ENCODE measurements around the gene NENF. TPM values are rescaled to one million over a fixed set of nuclear protein-coding genes. Genes with fewer than 3 reads are reported as not detected.
"Not testable (repeated sequence)": the region's sequence is repeated elsewhere in the genome, so short reads cannot be mapped to it uniquely, and the experiment has no call there.

NENF gene
- total RNA-seq, 1 donor = 38.0 TPM

DNA sequence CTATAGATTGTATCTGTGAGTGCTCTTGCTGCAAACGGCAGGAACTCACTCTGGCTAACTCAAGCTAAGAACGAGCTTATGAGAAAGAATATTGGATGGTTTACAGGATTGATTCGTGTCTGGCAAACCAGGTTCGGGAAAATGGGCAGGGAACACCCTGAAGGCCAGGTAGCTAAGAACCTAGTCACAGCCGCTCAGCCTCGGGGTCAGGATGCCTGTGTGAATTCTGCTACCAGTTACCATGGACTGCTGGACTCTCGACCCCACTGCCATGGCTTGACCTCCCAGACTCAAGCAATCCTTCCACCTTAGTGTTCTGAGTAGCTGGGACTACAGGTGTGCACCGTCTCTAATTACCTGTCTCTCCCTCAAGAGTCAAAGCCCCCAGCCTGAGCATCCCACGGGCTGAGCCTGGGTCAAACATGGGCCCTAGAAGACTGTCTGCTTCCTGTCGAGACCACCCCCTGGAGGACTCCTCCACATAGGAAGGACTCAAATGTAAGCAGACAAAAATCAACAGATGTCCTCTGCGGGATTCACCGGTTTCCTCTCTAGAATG is 45.8 kb downstream of the NENF start:
- no peak for DNase-seq (ENCODE audit: low read depth in 2 of 3, low spot score in 2 of 3)

GRCh38 chr1:212479188-212479587 is 46.5 kb downstream of the NENF start:
- no peak for DNase-seq (ENCODE audit: low read depth in 2 of 3, low spot score in 2 of 3)

DNA sequence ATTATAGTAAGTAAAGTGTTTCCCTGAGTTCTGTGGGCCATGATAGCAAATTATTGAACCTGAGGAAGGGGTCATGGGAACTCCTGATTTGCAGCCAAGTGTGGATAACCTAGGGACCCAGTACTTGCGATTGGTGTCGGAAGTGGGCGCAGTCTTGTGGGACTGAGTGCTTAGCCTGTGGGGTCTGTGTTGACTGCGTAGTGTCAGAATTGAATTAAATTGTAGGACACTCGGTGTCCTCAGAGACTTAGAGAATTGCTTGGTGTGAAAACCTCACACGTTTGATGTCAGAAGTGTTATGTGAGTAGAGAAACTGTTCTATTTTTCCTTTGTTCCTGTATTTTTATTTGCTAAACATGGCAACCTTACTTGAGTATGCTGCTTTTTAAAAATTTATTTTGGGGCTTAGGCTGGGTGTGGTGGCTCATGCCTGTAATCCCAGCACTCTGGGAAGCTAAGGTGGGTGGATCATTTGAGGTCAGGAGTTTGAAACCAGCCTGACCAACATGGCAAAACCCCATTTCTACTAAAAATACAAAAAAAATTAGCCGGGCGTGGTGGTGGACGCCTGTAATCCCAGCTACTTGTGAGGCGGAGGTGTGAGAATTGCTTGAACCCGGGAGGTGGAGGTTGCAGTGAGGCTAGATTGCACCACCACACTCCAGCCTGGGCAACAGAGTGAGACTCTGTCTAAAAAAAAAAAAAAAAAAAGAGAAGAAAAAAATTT is 48.2 kb downstream of the NENF start:
- DNase-seq (ENCODE audit: low read depth in 2 of 3, low spot score in 2 of 3) = not testable (repeated sequence)

GRCh38 chr1:212481438-212481767 is 48.7 kb downstream of the NENF start:
- no peak for DNase-seq (ENCODE audit: low read depth in 2 of 3, low spot score in 2 of 3)

GRCh38 chr1:212482006-212482636 is 49.4 kb downstream of the NENF start:
- DNase-seq (ENCODE audit: low read depth in 2 of 3, low spot score in 2 of 3) = no peak

- DNase-seq (ENCODE audit: low read depth in 2 of 3, low spot score in 2 of 3) = no peak
These were observed 50.1 kb downstream of the NENF start for GRCh38 chr1:212482637-212483441.

DNA sequence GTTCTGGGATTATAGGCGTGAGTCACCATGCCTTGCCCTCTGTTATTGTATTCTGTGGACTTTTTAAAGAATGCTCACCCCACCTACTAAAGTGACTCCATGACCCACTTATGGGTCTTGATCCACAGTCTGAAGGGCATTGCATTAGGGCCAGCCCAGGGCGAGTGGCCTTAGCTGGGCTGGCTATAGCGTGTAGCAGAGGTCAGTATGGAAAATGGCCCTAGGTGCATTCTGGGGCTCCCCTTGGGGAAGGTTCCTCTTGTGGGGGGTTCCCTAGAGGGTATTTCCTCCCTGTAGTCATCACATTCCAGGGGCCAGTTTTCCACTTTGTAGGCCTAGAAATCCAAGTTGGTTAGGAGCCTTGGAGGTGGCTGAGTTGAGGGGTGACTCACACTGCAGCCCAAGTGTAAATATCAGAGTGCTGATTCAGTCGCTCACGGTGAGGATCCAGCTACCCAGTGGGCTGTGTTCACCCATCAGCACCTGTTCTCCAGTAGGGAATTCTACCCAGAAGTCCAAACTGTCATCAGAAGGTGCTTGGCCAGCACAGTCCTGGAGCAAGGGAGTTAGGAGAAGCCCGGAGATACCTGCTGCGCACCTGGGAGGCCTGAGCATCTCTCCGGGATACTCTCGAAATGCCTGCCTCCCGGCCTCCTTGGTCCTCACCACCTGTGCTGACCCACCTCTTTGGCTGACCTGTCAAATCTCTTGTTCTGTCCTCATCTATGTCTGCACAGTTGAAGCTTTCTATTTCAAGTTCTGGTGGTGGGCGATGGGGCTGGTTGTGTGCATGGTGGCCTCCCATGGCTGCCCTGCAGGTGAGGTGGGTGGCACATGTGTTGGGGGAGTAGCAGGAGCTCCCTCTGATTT is 52.2 kb downstream of the NENF start:
- no peak for DNase-seq (ENCODE audit: low read depth in 2 of 3, low spot score in 2 of 3)

GRCh38 chr1:212485571-212485912 is 52.8 kb downstream of the NENF start:
- DNase-seq (ENCODE audit: low read depth in 2 of 3, low spot score in 2 of 3) = no peak

DNA sequence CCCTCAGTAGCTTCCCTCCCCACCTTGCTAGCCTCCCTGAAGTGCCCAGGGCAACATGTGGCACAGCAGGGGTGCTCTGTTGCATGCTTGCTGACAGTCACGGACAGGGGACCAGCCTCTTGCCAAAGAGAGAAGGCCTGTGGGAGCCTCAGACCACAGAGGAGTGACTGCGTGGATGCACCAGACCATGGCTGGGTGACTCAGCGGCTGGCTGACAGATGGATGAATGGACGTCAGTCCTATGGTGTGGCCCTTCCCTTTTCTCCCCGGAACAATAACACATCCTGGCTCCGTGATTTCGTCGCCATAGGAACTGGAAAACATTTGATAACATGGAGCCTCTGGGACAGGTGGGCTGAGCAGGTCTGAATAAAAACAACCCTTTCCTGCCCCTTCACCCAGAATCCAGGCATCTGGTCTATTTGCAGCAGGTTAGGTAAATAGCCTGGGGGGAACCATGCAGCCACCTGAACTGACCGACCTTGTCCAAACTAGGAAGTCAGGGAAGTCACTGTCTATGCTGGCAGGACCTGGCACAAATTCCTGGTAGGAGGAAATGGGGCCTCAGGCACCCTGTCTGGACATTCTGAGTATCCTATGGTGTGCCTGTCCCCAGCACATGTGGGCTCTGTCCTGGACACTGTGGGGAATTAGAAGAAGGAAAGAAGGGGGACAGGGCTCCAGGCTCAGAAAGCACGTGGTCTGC is 53.3 kb downstream of the NENF start:
- peak in 2 of 3 donors; percentile 60 to 76 for DNase-seq (ENCODE audit: low read depth in 2 of 3, low spot score in 2 of 3)

DNA sequence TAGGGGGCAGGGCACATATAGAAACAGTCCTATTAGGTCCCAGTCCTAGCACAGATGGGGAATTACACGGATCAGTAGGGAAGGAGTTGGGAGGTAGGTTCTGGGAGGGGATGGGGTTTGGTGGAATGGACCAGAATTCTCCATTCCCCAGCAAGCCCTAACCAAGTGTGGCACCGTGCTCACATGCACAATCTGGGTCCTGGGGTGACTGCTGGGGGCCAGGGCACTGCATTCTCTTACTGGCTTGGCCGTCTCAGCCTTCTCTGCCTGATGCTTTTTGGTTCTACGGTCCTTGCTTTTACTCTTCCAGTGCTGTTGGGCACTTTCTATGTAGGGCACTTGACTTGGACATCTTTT is 53.9 kb downstream of the NENF start:
- DNase-seq (ENCODE audit: low read depth in 2 of 3, low spot score in 2 of 3) = no peak

DNA sequence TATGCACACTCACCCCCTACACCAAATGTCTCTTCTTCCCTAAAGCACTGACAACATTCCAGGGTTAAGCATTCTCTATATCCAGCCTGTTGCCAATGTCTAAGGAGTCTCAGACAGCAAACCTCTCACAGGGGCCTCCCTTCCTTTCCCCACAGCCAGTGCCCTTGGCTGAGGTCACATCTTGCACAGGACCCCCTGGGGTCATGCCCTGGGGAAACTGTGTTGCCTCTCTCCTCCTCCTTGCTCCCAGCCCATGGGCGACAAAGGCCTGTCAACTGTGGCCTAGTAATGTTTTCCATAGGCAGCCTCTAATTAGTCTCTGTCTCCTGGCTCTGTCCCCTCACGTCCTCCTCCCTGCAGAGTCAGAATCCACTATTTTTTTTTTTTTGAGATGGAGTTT is 54.6 kb downstream of the NENF start:
- no peak for DNase-seq (ENCODE audit: low read depth in 2 of 3, low spot score in 2 of 3)

DNA sequence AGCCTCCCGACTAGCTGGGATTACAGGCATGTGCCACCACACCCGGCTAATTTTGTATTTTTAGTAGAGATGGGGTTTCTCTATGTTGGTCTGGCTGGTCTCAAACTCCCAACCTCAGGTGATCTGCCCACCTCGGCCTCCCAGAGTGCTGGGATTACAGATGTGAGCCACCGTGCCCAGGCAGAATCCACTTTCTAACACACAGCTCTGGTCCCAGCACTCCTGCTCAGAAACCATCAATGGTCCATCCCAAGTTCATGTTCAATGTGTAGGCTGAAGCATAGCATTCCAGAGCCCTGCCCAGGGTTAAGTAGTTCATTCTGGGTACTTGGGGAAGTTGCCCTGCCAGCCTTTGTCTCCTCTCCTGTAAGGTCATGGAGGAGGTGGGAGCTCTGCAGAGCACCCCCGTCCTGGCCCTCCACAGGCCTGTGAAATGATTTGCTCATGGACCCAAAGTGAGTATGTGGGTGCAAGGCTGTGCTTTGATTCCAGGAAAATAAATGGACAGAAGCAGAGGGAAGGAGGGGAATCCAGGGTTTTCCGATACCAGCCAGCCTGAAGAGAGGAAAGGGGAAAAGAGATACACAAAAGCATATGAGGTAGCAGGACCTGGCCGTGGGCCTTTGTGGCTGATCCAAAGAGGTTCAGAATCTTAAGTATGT is 55.2 kb downstream of the NENF start:
- no peak for DNase-seq (ENCODE audit: low read depth in 2 of 3, low spot score in 2 of 3)

DNA sequence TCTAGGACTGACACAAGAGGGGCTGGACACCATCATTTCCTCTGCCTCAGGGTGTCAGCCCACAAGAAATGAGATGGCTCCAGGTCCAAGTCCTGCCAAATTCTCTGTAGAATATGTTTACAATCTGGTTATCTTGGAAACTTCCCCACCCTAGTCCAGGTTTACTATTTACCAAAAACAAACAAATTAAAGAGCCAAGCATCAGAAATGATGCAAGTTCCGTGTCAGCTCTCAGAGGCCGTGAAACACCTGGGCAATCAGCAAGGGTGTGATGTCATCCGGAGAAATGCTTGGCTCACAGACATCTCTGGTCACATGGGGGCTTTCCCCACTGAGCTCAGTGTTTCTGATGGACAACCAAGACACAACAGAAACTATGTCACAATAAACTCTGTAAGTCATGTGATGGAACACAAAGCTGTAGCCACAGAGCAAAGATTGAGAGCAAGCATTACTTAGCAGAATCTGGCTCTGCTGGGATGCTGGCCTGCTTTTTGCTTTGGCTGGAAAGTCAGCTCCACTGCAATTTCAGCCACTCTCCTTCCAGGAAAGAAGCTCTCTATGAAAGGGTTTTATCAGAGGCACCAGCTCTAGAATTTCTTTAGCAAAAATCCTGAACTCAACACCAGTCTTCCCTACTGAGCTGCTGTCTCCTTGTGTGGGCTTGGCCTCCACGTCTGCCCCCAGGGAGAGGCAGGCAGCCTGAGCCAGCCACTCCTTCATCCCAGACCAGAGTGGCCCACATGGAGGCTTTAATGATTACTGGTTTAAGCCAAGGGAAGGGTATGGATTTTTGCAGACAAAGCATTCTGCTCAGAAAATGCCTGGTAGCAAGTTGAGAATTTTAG is 55.9 kb downstream of the NENF start:
- peak in 2 of 3 donors; percentile 44 to 69 for DNase-seq (ENCODE audit: low read depth in 2 of 3, low spot score in 2 of 3)

- no peak for DNase-seq (ENCODE audit: low read depth in 2 of 3, low spot score in 2 of 3)
These were observed 56.7 kb downstream of the NENF start for GRCh38 chr1:212489284-212489859.

DNA sequence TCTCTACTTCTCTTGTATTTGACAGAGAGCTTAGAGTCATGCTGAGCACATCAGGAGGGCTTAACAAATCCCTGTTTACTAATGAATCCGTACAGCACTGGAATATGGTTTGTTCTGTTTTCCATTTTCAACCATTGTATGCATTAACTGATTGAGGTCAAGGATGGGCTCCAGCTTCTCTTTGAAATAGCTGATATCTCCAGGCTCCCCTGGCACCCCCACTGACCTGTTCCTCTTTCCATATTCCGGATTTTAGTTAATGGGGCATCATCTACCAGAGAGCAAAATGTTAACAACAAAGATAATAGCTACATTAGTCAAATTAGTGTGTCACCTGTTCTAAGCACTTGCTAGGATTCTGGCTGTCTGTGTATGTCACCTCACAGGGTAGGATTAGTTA is 57.6 kb downstream of the NENF start:
- no peak for DNase-seq (ENCODE audit: low read depth in 2 of 3, low spot score in 2 of 3)

- DNase-seq (ENCODE audit: low read depth in 2 of 3, low spot score in 2 of 3) = no peak
These were observed 58.7 kb downstream of the NENF start for GRCh38 chr1:212491454-212491853.
